SK-N-SH (cell line): ENCODE results near the gene BORCS5. TPM values are rescaled to one million over a fixed set of nuclear protein-coding genes. Genes with fewer than 3 reads are reported as not detected.

Experiments
- CTCF ChIA-PET: fragments of 300-600, 350-600 bp; formaldehyde crosslinking; extraction: SDS; loops from one replicate; lab custom pipeline; 2021; lab: Yijun Ruan, JAX
- POLR2A ChIA-PET: fragments of 350-600 bp; sonication (Branson Sonifier 250); formaldehyde crosslinking; extraction: SDS; loops from one replicate; lab custom pipeline; 2020; ENCODE audit warnings: antibody characterized with exemption, inconsistent platforms; lab: Yijun Ruan, JAX
- DNase-seq: peaks from one replicate; pipeline ENCODE4 v3.0.0; 2012
- H2AFZ ChIP-seq: fragments of 200-600 bp; sonication (generic); 2 replicates; pipeline ENCODE4 v1.8.1; 2016; ENCODE audit warnings: antibody characterized with exemption, mild to moderate bottlenecking, low read depth
- H3F3A ChIP-seq: fragments of 200-600 bp; sonication (generic); replicated peaks from 2 replicates; pipeline ENCODE3; 2016; ENCODE audit warnings: antibody characterized with exemption, mild to moderate bottlenecking; ENCODE audit not compliant: insufficient read depth
- H3K27ac ChIP-seq, 2 experiments: fragments of 200-500 bp in 1 of 2; fragments of 200-600 bp in 1 of 2; sonication (Bioruptor generic) in 1 of 2; sonication (generic), shearing (Covaris generic) in 1 of 2; 2 replicates each; pipeline versions ENCODE4 v1.5.1 to v1.6.1; 2014 to 2016; ENCODE audit warnings: low read depth in 2 of 2, inconsistent platforms in 1 of 2, low read length in 1 of 2, mild to moderate bottlenecking in 1 of 2, mixed read lengths in 1 of 2
- H3K27me3 ChIP-seq: fragments of 200-600 bp; sonication (generic), shearing (Covaris generic); 2 replicates; pipeline ENCODE4 v1.6.1; 2016; ENCODE audit warnings: mixed run types; ENCODE audit not compliant: insufficient read depth
- H3K36me3 ChIP-seq, 2 experiments: fragments of 200-500 bp in 1 of 2; fragments of 200-600 bp in 1 of 2; sonication (Bioruptor generic) in 1 of 2; sonication (generic) in 1 of 2; replicated peaks in 1 of 2; 2 replicates each; pipeline versions ENCODE3 to v1.5.1; 2014 to 2016; ENCODE audit warnings: low read length in 1 of 2, mild to moderate bottlenecking in 1 of 2; ENCODE audit not compliant: insufficient read depth in 2 of 2, control insufficient read depth in 1 of 2
- H3K4me1 ChIP-seq, 2 experiments: fragments of 200-500 bp in 1 of 2; fragments of 200-600 bp in 1 of 2; sonication (Bioruptor generic) in 1 of 2; sonication (generic), shearing (Covaris generic) in 1 of 2; 2 replicates each; pipeline versions ENCODE4 v1.5.1 to v1.6.1; 2014 to 2016; ENCODE audit warnings: low read depth in 1 of 2, low read length in 1 of 2, mixed run types in 1 of 2; ENCODE audit not compliant: insufficient read depth in 2 of 2, control insufficient read depth in 1 of 2
- H3K4me2 ChIP-seq: fragments of 200-600 bp; sonication (generic), shearing (Covaris generic); 2 replicates; pipeline ENCODE4 v1.6.1; 2017; ENCODE audit warnings: mixed run types
- H3K4me3 ChIP-seq, 2 experiments: fragments of 200-500 bp in 1 of 2; fragments of 200-600 bp in 1 of 2; sonication (Bioruptor generic) in 1 of 2; sonication (generic), shearing (Covaris generic) in 1 of 2; 2 replicates each; pipeline versions ENCODE4 v1.5.1 to v1.8.1; 2014 to 2016; ENCODE audit warnings: low read depth in 2 of 2, inconsistent platforms in 1 of 2, low read length in 1 of 2, mild to moderate bottlenecking in 1 of 2, mixed read lengths in 1 of 2, moderate library complexity in 1 of 2
- H3K79me2 ChIP-seq: fragments of 200-600 bp; sonication (generic); 2 replicates; pipeline ENCODE4 v1.8.1; 2017; ENCODE audit warnings: mild to moderate bottlenecking; ENCODE audit not compliant: insufficient read depth
- H3K9ac ChIP-seq: fragments of 200-600 bp; sonication (generic); 2 replicates; pipeline ENCODE4 v1.6.1; 2017; ENCODE audit warnings: mixed run types
- H3K9me2 ChIP-seq: fragments of 200-600 bp; sonication (generic); 2 replicates; pipeline ENCODE4 v1.6.1; 2017; ENCODE audit warnings: mixed run types
- H3K9me3 ChIP-seq: fragments of 200-600 bp; sonication (generic); 2 replicates; pipeline ENCODE4 v1.6.1; 2017; ENCODE audit warnings: mixed run types, mild to moderate bottlenecking, moderate library complexity
- H4K20me1 ChIP-seq: fragments of 200-600 bp; sonication (generic); 2 replicates; pipeline ENCODE4 v1.6.1; 2017; ENCODE audit warnings: mild to moderate bottlenecking, mixed run types; ENCODE audit not compliant: insufficient read depth
- CHD2 ChIP-seq: fragments of 150-350 bp; IDR thresholded peaks from 2 replicates; pipeline ENCODE4 v1.6.1; 2018; ENCODE audit warnings: low read length; ENCODE audit not compliant: partially characterized antibody
- EP300 ChIP-seq, 2 experiments: IDR thresholded peaks; 2 replicates each; pipeline versions ENCODE4 v1.4.0 to v1.6.1; 2012; ENCODE audit warnings: borderline replicate concordance in 1 of 2, low read depth in 1 of 2, low read length in 1 of 2
- GABPA ChIP-seq: IDR thresholded peaks from 2 replicates; pipeline ENCODE4 v1.4.0; 2012; ENCODE audit warnings: low read depth, mild to moderate bottlenecking
- GATA2 ChIP-seq: sonication (generic); formaldehyde crosslinking; IDR thresholded peaks from 2 replicates; pipeline ENCODE4 v1.5.0; 2020; ENCODE audit warnings: mild to moderate bottlenecking, missing genetic modification reagents
- MXI1 ChIP-seq: IDR thresholded peaks from 2 replicates; pipeline ENCODE4 v1.6.1; 2012; ENCODE audit warnings: mild to moderate bottlenecking, low read depth, low read length, improper control_type of control experiment
- POLR2AphosphoS5 ChIP-seq: IDR thresholded peaks from 2 replicates; pipeline ENCODE4 v1.6.1; 2012; ENCODE audit warnings: low read depth, low read length
- TCF12 ChIP-seq: IDR thresholded peaks from 2 replicates; pipeline ENCODE4 v1.4.0; 2012
- USF1 ChIP-seq: IDR thresholded peaks from 2 replicates; pipeline ENCODE4 v1.4.0; 2012; ENCODE audit warnings: low read depth, borderline replicate concordance
- YY1 ChIP-seq: IDR thresholded peaks from 2 replicates; pipeline ENCODE4 v1.4.0; 2012; ENCODE audit warnings: low read depth, mild to moderate bottlenecking
- ZBTB33 ChIP-seq: IDR thresholded peaks from 2 replicates; pipeline ENCODE4 v1.4.0; 2012; ENCODE audit warnings: low read depth, borderline replicate concordance
- WGBS: methylation state at CpG from one replicate; pipeline ENCODE4 v1.1.6; 2017; ENCODE audit warnings: low lambda C conversion rate; 5-methylcytosine and 5-hydroxymethylcytosine counted together
- polyA plus RNA-seq, 3 experiments: library from polyadenylated mRNA; depleted of rRNA; stranded (reverse); fragments of >200 nt; gene quantifications; 2 replicates each; pipeline ENCODE4 v1.2.3, GENCODE V29; 2012

The BORCS5 gene
- polyA plus RNA-seq, 1 of the 3 experiments (the other 2 are of a cell fraction): 16.3 TPM

DNA sequence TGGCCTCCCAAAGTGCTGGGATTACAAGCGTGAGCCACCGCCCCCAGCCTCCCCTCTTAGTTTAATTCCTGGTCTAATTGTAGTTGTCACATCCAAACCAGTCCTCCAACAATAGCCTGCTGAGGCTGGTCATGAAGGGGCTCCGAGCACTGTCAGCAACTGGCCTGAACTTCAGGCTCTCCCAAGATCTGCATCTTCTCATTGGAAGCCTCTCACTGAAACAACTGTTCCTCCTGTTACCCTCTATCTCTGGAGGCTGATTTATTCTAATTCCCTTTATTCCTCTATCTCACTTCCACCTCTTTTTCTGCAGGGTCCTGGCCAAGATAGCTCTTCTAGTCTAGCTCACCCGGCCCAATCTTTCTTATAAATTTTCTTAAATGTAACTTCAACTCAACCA lies 116.3 kb downstream of the BORCS5 start:
- TF ChIP-seq CHD2: no peak
- Histone ChIP-seq H3K4me2 (no peak overlapping the region), H4K20me1 (no peaks in the 10 kb centered on the region), H3K79me2 (peaks cover 6% of the 10 kb centered on the region; the same call in 1 of the 2 replicates), H3K9ac (no peak overlapping the region), H3K27me3 (no peaks in the 10 kb centered on the region), H3K36me3 (peaks cover 32 to 35% of the 10 kb centered on the region in 2 experiments), H3K27ac (no peak overlapping the region), H3K9me3 (no peaks in the 10 kb centered on the region), H2AFZ (no peak overlapping the region), H3K9me2 (no peaks in the 10 kb centered on the region), H3F3A (no peaks in the 10 kb centered on the region), H3K4me1 (peaks cover 0 to 2% of the 10 kb centered on the region in 2 experiments; a peak in 1 of 4 replicates), H3K4me3 (no peak overlapping the region)
- ChIA-PET POLR2A (no interaction called here), CTCF (interaction anchor here (0.8 to 1.2 kb wide), 3 partner anchors 11 to 90 kb away, joined by 3 to 4 read pairs (median 3); no protein-coding TSS in a partner anchor)
- WGBS: 90% methylated on average over 4 of the region's 4 CpGs
- no peak for DNase-seq

- ChIA-PET CTCF (interaction anchor here (2.4 kb wide), 1 partner anchor 98 kb away, joined by 6 read pairs; no protein-coding TSS in a partner anchor), POLR2A (no interaction called here)
- TF ChIP-seq EP300 (IDR thresholded peaks at IDR 0.05; ENCODE audit: borderline replicate concordance in 1 of 2, low read depth in 1 of 2, low read length in 1 of 2): no peak
- TF ChIP-seq GABPA: no peak
- TF ChIP-seq GATA2 (CRISPR knock-in tag): no peak
- no peak for TF ChIP-seq USF1
- no peak for TF ChIP-seq POLR2AphosphoS5
- TF ChIP-seq TCF12: no peak
- TF ChIP-seq YY1: no peak
- TF ChIP-seq ZBTB33: no peak
- no peak for TF ChIP-seq MXI1
- Histone ChIP-seq H3K9me2 (no peaks in the 10 kb centered on the region), H3K27ac (peak overlapping the region in 1 of 2 experiments; percentile 10; a peak in 2 of 4 replicates), H3K36me3 (peaks cover 41 to 45% of the 10 kb centered on the region in 2 experiments), H2AFZ (no peak overlapping the region), H3K27me3 (no peaks in the 10 kb centered on the region), H3K79me2 (peaks cover 13% of the 10 kb centered on the region; the same call in 1 of the 2 replicates), H4K20me1 (no peaks in the 10 kb centered on the region), H3K4me3 (no peak overlapping the region), H3K9ac (no peak overlapping the region), H3F3A (no peaks in the 10 kb centered on the region), H3K9me3 (no peaks in the 10 kb centered on the region), H3K4me2 (no peak overlapping the region), H3K4me1 (no peaks in the 10 kb centered on the region)
- no peak for DNase-seq
- 91% methylated on average over 8 of the region's 8 CpGs for WGBS
These were observed 117.6 kb downstream of the BORCS5 start for GRCh38 chr12:12474471-12474928.
